Stimulated activated CD8-positive, alpha-beta memory T cell treated with anti-CD3 and anti-CD28 coated beads, Interleukin-12 subunit alpha, Interleukin-12 subunit beta, amount 100 ng/mL, for 1 hour (primary cell): ENCODE data around the gene TM4SF1.
"Not testable (repeated sequence)": the region's sequence is repeated elsewhere in the genome, so short reads cannot be mapped to it uniquely, and the experiment has no call there.

Experiments used
- DNase-seq: peaks from one replicate; pipeline ENCODE4 v3.0.0-alpha.2; 2020; ENCODE audit warnings: low read depth

The TM4SF1 gene

GRCh38 chr3:149343951-149344350 lies 33.5 kb downstream of the TM4SF1 start:
- DNase-seq, result no peak

- no peak for DNase-seq
Observed at GRCh38 chr3:149342413-149343380, 34.8 kb downstream of the TM4SF1 start.

GRCh38 chr3:149340310-149340933 lies 37.0 kb downstream of the TM4SF1 start:
- DNase-seq, result no peak

GRCh38 chr3:149339931-149340309 lies 37.5 kb downstream of the TM4SF1 start:
- DNase-seq, result no peak

- DNase-seq, result not testable (repeated sequence)
Observed at GRCh38 chr3:149337486-149337885, 40.0 kb downstream of the TM4SF1 start.

GRCh38 chr3:149336925-149337324 lies 40.5 kb downstream of the TM4SF1 start:
- no peak for DNase-seq

- DNase-seq, result no peak
Observed at GRCh38 chr3:149333176-149333859, 44.1 kb downstream of the TM4SF1 start, which contains the start of gene TM4SF18. Gene TM4SF18, minus strand, starts transcription at chr3:149333636. Its CDS starts 254 bp downstream, at chr3:149333382.

- no peak for DNase-seq
Observed at GRCh38 chr3:149332771-149333170, 44.7 kb downstream of the TM4SF1 start.

- DNase-seq, result no peak
Observed at GRCh38 chr3:149332227-149332765, 45.2 kb downstream of the TM4SF1 start.

GRCh38 chr3:149331396-149331795 lies 46.1 kb downstream of the TM4SF1 start:
- no peak for DNase-seq

GRCh38 chr3:149330609-149331331 lies 46.7 kb downstream of the TM4SF1 start:
- no peak for DNase-seq

GRCh38 chr3:149327156-149327555 lies 50.3 kb downstream of the TM4SF1 start:
- DNase-seq, result no peak

- no peak for DNase-seq
Observed at GRCh38 chr3:149325581-149325980, 51.9 kb downstream of the TM4SF1 start.

GRCh38 chr3:149324332-149324731 lies 53.1 kb downstream of the TM4SF1 start:
- no peak for DNase-seq

GRCh38 chr3:149321640-149322039 lies 55.8 kb downstream of the TM4SF1 start:
- DNase-seq, result no peak

- DNase-seq, result no peak
Observed at GRCh38 chr3:149321136-149321535, 56.3 kb downstream of the TM4SF1 start.

GRCh38 chr3:149319750-149320149 lies 57.7 kb downstream of the TM4SF1 start:
- DNase-seq, result no peak
